ENCODE measurements around the gene STX11.
A peak's percentile ranks its signal among the peaks of the same experiment; 100 is the strongest.

Gene STX11

GRCh38 chr6:144145541-144145940 is 4.8 kb upstream of the STX11 start:
- Histone ChIP-seq H3K9me3 (ENCODE audit: insufficient read depth, low read length, severe bottlenecking) (no peaks in the 10 kb centered on the region), H3K4me2 (ENCODE audit: insufficient read depth, low read length) (no peak overlapping the region), H3K79me2 (ENCODE audit: insufficient read depth, low read length) (no peaks in the 10 kb centered on the region), H3K27ac (ENCODE audit: low read length) (no peak overlapping the region), H3K4me1 (ENCODE audit: insufficient read depth, low read length) (peaks cover 7% of the 10 kb centered on the region), H3K36me3 (ENCODE audit: insufficient read depth, low read length) (no peaks in the 10 kb centered on the region), H3K9ac (ENCODE audit: low read depth, low read length) (no peak overlapping the region), H4K20me1 (ENCODE audit: insufficient read depth, low read length) (no peaks in the 10 kb centered on the region), H3K4me3 (ENCODE audit: low read depth in 1 of 2, low read length in 2 of 2) (no peak overlapping the region), H3K27me3 (ENCODE audit: insufficient read depth, low read length, poor library complexity) (peaks cover 24% of the 10 kb centered on the region), H2AFZ (ENCODE audit: low read depth, low read length) (no peak overlapping the region)
- DNase-seq: no peak
- TF ChIP-seq EZH2 (IDR thresholded peaks at IDR 0.05; ENCODE audit: borderline replicate concordance, low read depth, low read length, severe bottlenecking) (no peak), CTCF (IDR thresholded peaks at IDR 0.05; ENCODE audit: borderline replicate concordance, extremely low read depth, low read length, poor library complexity, severe bottlenecking) (no peak)
- ATAC-seq (ENCODE audit: insufficient read depth, low read depth): no peak

GRCh38 chr6:144148886-144149285 is 1.4 kb upstream of the STX11 start:
- H3K9me3 ChIP-seq (ENCODE audit: insufficient read depth, low read length, severe bottlenecking): no peaks in the 10 kb centered on the region
- no peaks in the 10 kb centered on the region for H3K36me3 ChIP-seq (ENCODE audit: insufficient read depth, low read length)
- no peaks in the 10 kb centered on the region for H3K79me2 ChIP-seq (ENCODE audit: insufficient read depth, low read length)
- H4K20me1 ChIP-seq (ENCODE audit: insufficient read depth, low read length): no peaks in the 10 kb centered on the region
- H3K9ac ChIP-seq (ENCODE audit: low read depth, low read length): no peak overlapping the region
- no peak overlapping the region for H3K27ac ChIP-seq (ENCODE audit: low read length)
- peaks cover 32% of the 10 kb centered on the region for H3K27me3 ChIP-seq (ENCODE audit: insufficient read depth, low read length, poor library complexity)
- DNase-seq (no peak), ATAC-seq (ENCODE audit: insufficient read depth, low read depth) (no peak)
- TF ChIP-seq EZH2 (IDR thresholded peaks at IDR 0.05; ENCODE audit: borderline replicate concordance, low read depth, low read length, severe bottlenecking) (no peak), CTCF (IDR thresholded peaks at IDR 0.05; ENCODE audit: borderline replicate concordance, extremely low read depth, low read length, poor library complexity, severe bottlenecking) (no peak)
- no peak overlapping the region for H3K4me2 ChIP-seq (ENCODE audit: insufficient read depth, low read length)
- no peak overlapping the region for H2AFZ ChIP-seq (ENCODE audit: low read depth, low read length)
- H3K4me3 ChIP-seq (ENCODE audit: low read depth in 1 of 2, low read length in 2 of 2): no peak overlapping the region
- H3K4me1 ChIP-seq (ENCODE audit: insufficient read depth, low read length): peaks cover 20% of the 10 kb centered on the region

- Histone ChIP-seq H3K9ac (ENCODE audit: low read depth, low read length) (no peak overlapping the region), H2AFZ (ENCODE audit: low read depth, low read length) (peak overlapping the region; percentile 68)
Observed at GRCh38 chr6:144149558-144149893, 791 bp upstream of the STX11 start.

More at GRCh38 chr6:144149558-144149893, 791 bp upstream of the STX11 start:
- H3K9me3 ChIP-seq (ENCODE audit: insufficient read depth, low read length, severe bottlenecking): no peaks in the 10 kb centered on the region
- ATAC-seq (ENCODE audit: insufficient read depth, low read depth) (no peak), DNase-seq (no peak)
- no peak for TF ChIP-seq EZH2 (IDR thresholded peaks at IDR 0.05; ENCODE audit: borderline replicate concordance, low read depth, low read length, severe bottlenecking)
- no peak for TF ChIP-seq CTCF (IDR thresholded peaks at IDR 0.05; ENCODE audit: borderline replicate concordance, extremely low read depth, low read length, poor library complexity, severe bottlenecking)
- peaks cover 20% of the 10 kb centered on the region for H3K4me1 ChIP-seq (ENCODE audit: insufficient read depth, low read length)
- no peaks in the 10 kb centered on the region for H3K79me2 ChIP-seq (ENCODE audit: insufficient read depth, low read length)
- H4K20me1 ChIP-seq (ENCODE audit: insufficient read depth, low read length): no peaks in the 10 kb centered on the region
- peak overlapping the region in 1 of 2 experiments; percentile 71; a peak in 3 of 4 replicates for H3K4me3 ChIP-seq (ENCODE audit: low read depth in 1 of 2, low read length in 2 of 2)
- H3K4me2 ChIP-seq (ENCODE audit: insufficient read depth, low read length): peak overlapping the region; percentile 89
- H3K27me3 ChIP-seq (ENCODE audit: insufficient read depth, low read length, poor library complexity): peaks cover 32% of the 10 kb centered on the region
- H3K36me3 ChIP-seq (ENCODE audit: insufficient read depth, low read length): no peaks in the 10 kb centered on the region
- H3K27ac ChIP-seq (ENCODE audit: low read length): no peak overlapping the region

All from DND-41 (cell line).